ENCODE measurements around the gene TAF3. TPM values are rescaled to one million over a fixed set of nuclear protein-coding genes. Genes with fewer than 3 reads are reported as not detected.
"Not testable (repeated sequence)": the region's sequence is repeated elsewhere in the genome, so short reads cannot be mapped to it uniquely, and the experiment has no call there.

The TAF3 gene
- total RNA-seq, 1 experiment from 2014 or later, result 5.5 TPM

GRCh38 chr10:8026349-8027259, 208.3 kb downstream of the TAF3 start:
- BruUV-seq (replicated peaks), result no TSS peak

GRCh38 chr10:8031211-8031610, 212.9 kb downstream of the TAF3 start:
- H3K27ac ChIP-seq (ENCODE audit: low read length); POLR2A ChIA-PET; H3K27me3 ChIP-seq (ENCODE audit: control insufficient read depth, insufficient read depth, low read length); H3K9me3 ChIP-seq (ENCODE audit: control insufficient read depth, insufficient read depth, low read depth, low read length); CTCF ChIA-PET; DNase-seq (ENCODE audit: low read depth, low spot score); H3K4me3 ChIP-seq (ENCODE audit: low read depth in 2 of 2, low read length in 2 of 2); ATAC-seq; BruUV-seq (replicated peaks); intact Hi-C loops (cut with micrococcal nuclease; ENCODE audit: unreplicated experiment); H3K36me3 ChIP-seq (ENCODE audit: control insufficient read depth, insufficient read depth, low read length); in situ Hi-C loops (cut with HindIII; ENCODE audit: low pct_unique_long_range_greater_than_20kb, low sequenced_read_pairs); H3K4me1 ChIP-seq (ENCODE audit: control insufficient read depth, insufficient read depth, low read length): not testable (repeated sequence)

More at GRCh38 chr10:8026349-8027259, 208.3 kb downstream of the TAF3 start:
- no peaks in the 10 kb centered on the region for H3K36me3 ChIP-seq (ENCODE audit: control insufficient read depth, insufficient read depth, low read length)
- intact Hi-C loops (cut with micrococcal nuclease; ENCODE audit: unreplicated experiment) (no loop called here), in situ Hi-C loops (cut with HindIII; ENCODE audit: low pct_unique_long_range_greater_than_20kb, low sequenced_read_pairs) (no loop called here)
- CTCF ChIA-PET, result no interaction called here
- peak overlapping the region; percentile 7 to 45; a peak in 3 of 4 replicates for H3K4me3 ChIP-seq (ENCODE audit: low read depth in 2 of 2, low read length in 2 of 2)
- POLR2A ChIA-PET, result interaction anchor here (0.6 to 0.7 kb wide), 2 partner anchors 27 to 399 kb away, joined by 4 to 11 read pairs; no protein-coding TSS in a partner anchor
- no peaks in the 10 kb centered on the region for H3K9me3 ChIP-seq (ENCODE audit: control insufficient read depth, insufficient read depth, low read depth, low read length)
- no peaks in the 10 kb centered on the region for H3K27me3 ChIP-seq (ENCODE audit: control insufficient read depth, insufficient read depth, low read length)
- no peak overlapping the region for H3K27ac ChIP-seq (ENCODE audit: low read length)
- peak; percentile 73 for ATAC-seq
- H3K4me1 ChIP-seq (ENCODE audit: control insufficient read depth, insufficient read depth, low read length), result no peaks in the 10 kb centered on the region
- TF ChIP-seq, protein P1, sequence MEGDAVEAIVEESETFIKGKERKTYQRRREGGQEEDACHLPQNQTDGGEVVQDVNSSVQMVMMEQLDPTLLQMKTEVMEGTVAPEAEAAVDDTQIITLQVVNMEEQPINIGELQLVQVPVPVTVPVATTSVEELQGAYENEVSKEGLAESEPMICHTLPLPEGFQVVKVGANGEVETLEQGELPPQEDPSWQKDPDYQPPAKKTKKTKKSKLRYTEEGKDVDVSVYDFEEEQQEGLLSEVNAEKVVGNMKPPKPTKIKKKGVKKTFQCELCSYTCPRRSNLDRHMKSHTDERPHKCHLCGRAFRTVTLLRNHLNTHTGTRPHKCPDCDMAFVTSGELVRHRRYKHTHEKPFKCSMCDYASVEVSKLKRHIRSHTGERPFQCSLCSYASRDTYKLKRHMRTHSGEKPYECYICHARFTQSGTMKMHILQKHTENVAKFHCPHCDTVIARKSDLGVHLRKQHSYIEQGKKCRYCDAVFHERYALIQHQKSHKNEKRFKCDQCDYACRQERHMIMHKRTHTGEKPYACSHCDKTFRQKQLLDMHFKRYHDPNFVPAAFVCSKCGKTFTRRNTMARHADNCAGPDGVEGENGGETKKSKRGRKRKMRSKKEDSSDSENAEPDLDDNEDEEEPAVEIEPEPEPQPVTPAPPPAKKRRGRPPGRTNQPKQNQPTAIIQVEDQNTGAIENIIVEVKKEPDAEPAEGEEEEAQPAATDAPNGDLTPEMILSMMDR (IDR thresholded peaks at IDR 0.05), result no peak
- TF ChIP-seq TCF7L2 (IDR thresholded peaks at IDR 0.05; ENCODE audit: low read depth, low read length), result no peak
- TF ChIP-seq, protein P2, sequence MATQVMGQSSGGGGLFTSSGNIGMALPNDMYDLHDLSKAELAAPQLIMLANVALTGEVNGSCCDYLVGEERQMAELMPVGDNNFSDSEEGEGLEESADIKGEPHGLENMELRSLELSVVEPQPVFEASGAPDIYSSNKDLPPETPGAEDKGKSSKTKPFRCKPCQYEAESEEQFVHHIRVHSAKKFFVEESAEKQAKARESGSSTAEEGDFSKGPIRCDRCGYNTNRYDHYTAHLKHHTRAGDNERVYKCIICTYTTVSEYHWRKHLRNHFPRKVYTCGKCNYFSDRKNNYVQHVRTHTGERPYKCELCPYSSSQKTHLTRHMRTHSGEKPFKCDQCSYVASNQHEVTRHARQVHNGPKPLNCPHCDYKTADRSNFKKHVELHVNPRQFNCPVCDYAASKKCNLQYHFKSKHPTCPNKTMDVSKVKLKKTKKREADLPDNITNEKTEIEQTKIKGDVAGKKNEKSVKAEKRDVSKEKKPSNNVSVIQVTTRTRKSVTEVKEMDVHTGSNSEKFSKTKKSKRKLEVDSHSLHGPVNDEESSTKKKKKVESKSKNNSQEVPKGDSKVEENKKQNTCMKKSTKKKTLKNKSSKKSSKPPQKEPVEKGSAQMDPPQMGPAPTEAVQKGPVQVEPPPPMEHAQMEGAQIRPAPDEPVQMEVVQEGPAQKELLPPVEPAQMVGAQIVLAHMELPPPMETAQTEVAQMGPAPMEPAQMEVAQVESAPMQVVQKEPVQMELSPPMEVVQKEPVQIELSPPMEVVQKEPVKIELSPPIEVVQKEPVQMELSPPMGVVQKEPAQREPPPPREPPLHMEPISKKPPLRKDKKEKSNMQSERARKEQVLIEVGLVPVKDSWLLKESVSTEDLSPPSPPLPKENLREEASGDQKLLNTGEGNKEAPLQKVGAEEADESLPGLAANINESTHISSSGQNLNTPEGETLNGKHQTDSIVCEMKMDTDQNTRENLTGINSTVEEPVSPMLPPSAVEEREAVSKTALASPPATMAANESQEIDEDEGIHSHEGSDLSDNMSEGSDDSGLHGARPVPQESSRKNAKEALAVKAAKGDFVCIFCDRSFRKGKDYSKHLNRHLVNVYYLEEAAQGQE (IDR thresholded peaks at IDR 0.05; ENCODE audit: insufficient read depth in 1 of 2, low read depth in 2 of 2, low read length in 1 of 2), result no peak
- no peak for TF ChIP-seq SIN3A (IDR thresholded peaks at IDR 0.05; ENCODE audit: borderline replicate concordance, insufficient read depth, low read depth, low read length)
- TF ChIP-seq POLR2AphosphoS5 (IDR thresholded peaks at IDR 0.05; ENCODE audit: low read depth, low read length), result no peak
- DNase-seq (ENCODE audit: low read depth, low spot score), result no peak

DNA sequence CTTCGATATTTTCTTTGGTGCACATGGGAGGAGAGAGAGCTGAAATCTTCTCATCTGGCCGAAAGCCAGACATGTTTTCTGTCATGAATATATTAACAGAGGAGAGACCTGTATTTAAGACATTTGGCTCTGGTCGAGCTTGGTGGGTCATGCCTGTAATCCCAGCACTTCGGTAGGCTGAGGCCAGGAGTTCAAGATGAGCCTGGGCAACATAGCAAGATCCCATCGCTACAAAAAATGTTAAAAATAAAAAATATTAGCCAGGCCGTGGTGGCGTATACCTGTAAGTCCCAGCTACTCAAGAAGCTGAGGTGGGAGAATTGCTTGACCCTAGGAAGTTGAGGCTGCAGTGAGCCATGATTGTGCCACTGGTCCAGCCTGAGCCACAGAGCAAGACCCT, 214.3 kb downstream of the TAF3 start:
- DNase-seq (ENCODE audit: low read depth, low spot score) (no peak), ATAC-seq (no peak)
- H3K4me3 ChIP-seq (ENCODE audit: low read depth in 2 of 2, low read length in 2 of 2), result no peak overlapping the region
- TF ChIP-seq, protein P2 (IDR thresholded peaks at IDR 0.05; ENCODE audit: insufficient read depth in 1 of 2, low read depth in 2 of 2, low read length in 1 of 2), result no peak
- TF ChIP-seq SIN3A (IDR thresholded peaks at IDR 0.05; ENCODE audit: borderline replicate concordance, insufficient read depth, low read depth, low read length) (no peak), POLR2AphosphoS5 (IDR thresholded peaks at IDR 0.05; ENCODE audit: low read depth, low read length) (no peak), TCF7L2 (IDR thresholded peaks at IDR 0.05; ENCODE audit: low read depth, low read length) (no peak)
- TF ChIP-seq, protein P1 (IDR thresholded peaks at IDR 0.05), result no peak
- in situ Hi-C loops (cut with HindIII; ENCODE audit: low pct_unique_long_range_greater_than_20kb, low sequenced_read_pairs), result no loop called here
- no peaks in the 10 kb centered on the region for H3K9me3 ChIP-seq (ENCODE audit: control insufficient read depth, insufficient read depth, low read depth, low read length)
- ChIA-PET POLR2A (no interaction called here), CTCF (no interaction called here)
- no TSS peak for BruUV-seq (replicated peaks)
- intact Hi-C loops (cut with micrococcal nuclease; ENCODE audit: unreplicated experiment), result no loop called here
- no peaks in the 10 kb centered on the region for H3K4me1 ChIP-seq (ENCODE audit: control insufficient read depth, insufficient read depth, low read length)
- H3K36me3 ChIP-seq (ENCODE audit: control insufficient read depth, insufficient read depth, low read length), result no peaks in the 10 kb centered on the region
- no peak overlapping the region for H3K27ac ChIP-seq (ENCODE audit: low read length)
- H3K27me3 ChIP-seq (ENCODE audit: control insufficient read depth, insufficient read depth, low read length), result no peaks in the 10 kb centered on the region

Data from Panc1 (cell line).